Panc1 (cell line): ENCODE results near the gene EXTL1.

Experiments
- CTCF ChIP-seq: fragments of 450-650 bp; IDR thresholded peaks from 2 replicates; pipeline ENCODE4 v1.5.1; 2017; ENCODE audit warnings: mild to moderate bottlenecking
- POLR2AphosphoS5 ChIP-seq: IDR thresholded peaks from 2 replicates; pipeline ENCODE4 v1.6.1; 2012; ENCODE audit warnings: mild to moderate bottlenecking, low read depth, low read length, moderate library complexity
- REST ChIP-seq, 2 experiments: IDR thresholded peaks; 2 replicates each; pipeline ENCODE4 v1.6.1; 2011 to 2012; ENCODE audit warnings: low read depth in 2 of 2, control low read depth in 1 of 2, low read length in 1 of 2, mild to moderate bottlenecking in 1 of 2, moderate library complexity in 1 of 2; ENCODE audit not compliant: insufficient read depth in 1 of 2
- SIN3A ChIP-seq: IDR thresholded peaks from 2 replicates; pipeline ENCODE4 v1.6.1; 2012; ENCODE audit warnings: low read depth, mild to moderate bottlenecking, low read length, moderate library complexity, borderline replicate concordance; ENCODE audit not compliant: insufficient read depth
- TCF7L2 ChIP-seq: IDR thresholded peaks from 2 replicates; pipeline ENCODE4 v1.6.1; 2011; ENCODE audit warnings: mild to moderate bottlenecking, low read depth, low read length, inconsistent platforms

GRCh38 chr1:26050248-26050640 lies 28.7 kb downstream of the EXTL1 start:
- no peak for TF ChIP-seq CTCF
- TF ChIP-seq SIN3A: no peak
- no peak for TF ChIP-seq POLR2AphosphoS5
- no peak for TF ChIP-seq REST (IDR thresholded peaks at IDR 0.05; ENCODE audit: insufficient read depth in 1 of 2, low read depth in 2 of 2, low read length in 1 of 2)
- TF ChIP-seq TCF7L2: no peak
